ENCODE data around the gene SPTBN1. TPM values are rescaled to one million over a fixed set of nuclear protein-coding genes. Genes with fewer than 3 reads are reported as not detected.

Gene SPTBN1
- total RNA-seq, 1 experiment from 2014 or later: 146 TPM

- Histone ChIP-seq H3K4me3 (ENCODE audit: low read depth, low read length, poor library complexity, severe bottlenecking) (no peak overlapping the region), H3K4me1 (ENCODE audit: insufficient read depth, low read length, poor library complexity, severe bottlenecking) (peaks cover 6% of the 10 kb centered on the region), H3K9me3 (ENCODE audit: low read depth, low read length, poor library complexity, severe bottlenecking) (no peaks in the 10 kb centered on the region), H3K27ac (ENCODE audit: low read depth, low read length, poor library complexity, severe bottlenecking) (no peak overlapping the region), H3K27me3 (replicated peaks; ENCODE audit: insufficient read depth, low read depth, low read length, poor library complexity) (no peaks in the 10 kb centered on the region), H3K36me3 (ENCODE audit: insufficient read depth, low read length, poor library complexity, severe bottlenecking) (no peaks in the 10 kb centered on the region)
- no peak for DNase-seq (ENCODE audit: low spot score)
- CTCF ChIA-PET: interaction anchor here (0.7 kb wide), 1 partner anchor 75 kb away, joined by 3 read pairs; no protein-coding TSS in a partner anchor
- POLR2A ChIA-PET (ENCODE audit: low non-redundant PET): no interaction called here
- TF ChIP-seq EZH2 (IDR thresholded peaks at IDR 0.05; ENCODE audit: borderline replicate concordance, low read depth, low read length, poor library complexity, severe bottlenecking) (no peak), CTCF (conservative IDR thresholded peaks at IDR 0.05; ENCODE audit: low read depth, low read length) (no peak)
- no TSS peak for BruUV-seq (replicated peaks)
- intact Hi-C loops (cut with micrococcal nuclease; ENCODE audit: unreplicated experiment): no loop called here
Measured at GRCh38 chr2:54424555-54425163, 31.5 kb upstream of the SPTBN1 start.

GRCh38 chr2:54428108-54428831, 27.9 kb upstream of the SPTBN1 start:
- Histone ChIP-seq H3K27me3 (replicated peaks; ENCODE audit: insufficient read depth, low read depth, low read length, poor library complexity) (no peaks in the 10 kb centered on the region), H3K9me3 (ENCODE audit: low read depth, low read length, poor library complexity, severe bottlenecking) (no peaks in the 10 kb centered on the region), H3K27ac (ENCODE audit: low read depth, low read length, poor library complexity, severe bottlenecking) (no peak overlapping the region), H3K36me3 (ENCODE audit: insufficient read depth, low read length, poor library complexity, severe bottlenecking) (no peaks in the 10 kb centered on the region), H3K4me3 (ENCODE audit: low read depth, low read length, poor library complexity, severe bottlenecking) (no peak overlapping the region), H3K4me1 (ENCODE audit: insufficient read depth, low read length, poor library complexity, severe bottlenecking) (peaks cover 18% of the 10 kb centered on the region)
- intact Hi-C loops (cut with micrococcal nuclease; ENCODE audit: unreplicated experiment): no loop called here
- CTCF ChIA-PET: no interaction called here
- no peak for DNase-seq (ENCODE audit: low spot score)
- no peak for TF ChIP-seq CTCF (conservative IDR thresholded peaks at IDR 0.05; ENCODE audit: low read depth, low read length)
- no peak for TF ChIP-seq EZH2 (IDR thresholded peaks at IDR 0.05; ENCODE audit: borderline replicate concordance, low read depth, low read length, poor library complexity, severe bottlenecking)
- POLR2A ChIA-PET (ENCODE audit: low non-redundant PET): no interaction called here
- BruUV-seq (replicated peaks): no TSS peak

GRCh38 chr2:54429054-54429453, 27.1 kb upstream of the SPTBN1 start:
- CTCF ChIA-PET: no interaction called here
- no peak for DNase-seq (ENCODE audit: low spot score)
- Histone ChIP-seq H3K4me3 (ENCODE audit: low read depth, low read length, poor library complexity, severe bottlenecking) (no peak overlapping the region), H3K27ac (ENCODE audit: low read depth, low read length, poor library complexity, severe bottlenecking) (no peak overlapping the region), H3K4me1 (ENCODE audit: insufficient read depth, low read length, poor library complexity, severe bottlenecking) (peaks cover 18% of the 10 kb centered on the region), H3K36me3 (ENCODE audit: insufficient read depth, low read length, poor library complexity, severe bottlenecking) (no peaks in the 10 kb centered on the region), H3K9me3 (ENCODE audit: low read depth, low read length, poor library complexity, severe bottlenecking) (no peaks in the 10 kb centered on the region), H3K27me3 (replicated peaks; ENCODE audit: insufficient read depth, low read depth, low read length, poor library complexity) (no peaks in the 10 kb centered on the region)
- intact Hi-C loops (cut with micrococcal nuclease; ENCODE audit: unreplicated experiment): no loop called here
- BruUV-seq (replicated peaks): no TSS peak
- POLR2A ChIA-PET (ENCODE audit: low non-redundant PET): no interaction called here
- TF ChIP-seq CTCF (conservative IDR thresholded peaks at IDR 0.05; ENCODE audit: low read depth, low read length) (no peak), EZH2 (IDR thresholded peaks at IDR 0.05; ENCODE audit: borderline replicate concordance, low read depth, low read length, poor library complexity, severe bottlenecking) (no peak)

Data from A673 (cell line).